HG03565 (cell line): Measurements from ENCODE around the gene SLC3A2.
"Not testable (repeated sequence)": the region's sequence is repeated elsewhere in the genome, so short reads cannot be mapped to it uniquely, and the experiment has no call there.

Experiments used
- ATAC-seq: cut with Tn5 transposase; IDR thresholded peaks from one replicate; pipeline ENCODE4 v1.9.1; 2021; ENCODE audit warnings: mild to moderate bottlenecking, moderate library complexity; ENCODE audit not compliant: unreplicated experiment

Gene SLC3A2

GRCh38 chr11:62880803-62881578 lies at the start of gene SLC3A2:
Gene SLC3A2, plus strand, starts transcription at chr11:62880896. Its CDS starts 128 bp downstream, at chr11:62881024.
- peak; percentile 53 for ATAC-seq

GRCh38 chr11:62830904-62831519 lies 49.7 kb upstream of the SLC3A2 start:
- no peak for ATAC-seq

- ATAC-seq: peak; percentile 76
These were observed 49.0 kb upstream of the SLC3A2 start, which contains the start of gene STX5 for GRCh38 chr11:62831520-62832335. Gene STX5, minus strand, starts transcription at chr11:62832051. Its CDS starts 808 bp downstream, at chr11:62831243.

- ATAC-seq: peak; percentile 1
These were observed 48.1 kb upstream of the SLC3A2 start, which contains the start of gene TEX54 for GRCh38 chr11:62832336-62833234. Gene TEX54, minus strand, starts transcription at chr11:62832841.

- ATAC-seq: no peak
These were observed 45.4 kb upstream of the SLC3A2 start for GRCh38 chr11:62835336-62835735.

- peak; percentile 47 for ATAC-seq
These were observed 41.4 kb upstream of the SLC3A2 start, which contains the start of gene WDR74 for GRCh38 chr11:62839050-62839945. Gene WDR74, minus strand, starts transcription at chr11:62839590. Its CDS starts 20 bp downstream, at chr11:62839570.

GRCh38 chr11:62840721-62841360 lies 39.9 kb upstream of the SLC3A2 start:
- ATAC-seq: not testable (repeated sequence)

- ATAC-seq: peak; percentile 46
These were observed 39.1 kb upstream of the SLC3A2 start for GRCh38 chr11:62841361-62842170.

GRCh38 chr11:62842171-62842741 lies 38.4 kb upstream of the SLC3A2 start:
- ATAC-seq: no peak

GRCh38 chr11:62842891-62843290 lies 37.8 kb upstream of the SLC3A2 start:
- ATAC-seq: not testable (repeated sequence)

- no peak for ATAC-seq
These were observed 37.2 kb upstream of the SLC3A2 start for GRCh38 chr11:62843466-62843865.

GRCh38 chr11:62844154-62844553 lies 36.5 kb upstream of the SLC3A2 start:
- no peak for ATAC-seq

GRCh38 chr11:62846177-62846576 lies 34.5 kb upstream of the SLC3A2 start:
- ATAC-seq: no peak

GRCh38 chr11:62847767-62848314 lies 32.9 kb upstream of the SLC3A2 start:
- ATAC-seq: no peak

GRCh38 chr11:62850911-62851806 lies 29.5 kb upstream of the SLC3A2 start:
- no peak for ATAC-seq
